GM12801 (cell line): ENCODE measurements around the gene COL9A3.

Experiments used
- CTCF ChIP-seq: IDR thresholded peaks from one replicate; pipeline ENCODE4 v1.5.1; 2011; ENCODE audit warnings: control low read depth; ENCODE audit not compliant: insufficient read length; ENCODE audit errors: extremely low read depth

The COL9A3 gene

GRCh38 chr20:62829231-62830230, 12.7 kb downstream of the COL9A3 start:
- TF ChIP-seq CTCF: no peak

GRCh38 chr20:62830251-62830650, 13.4 kb downstream of the COL9A3 start:
- TF ChIP-seq CTCF: no peak

- TF ChIP-seq CTCF: no peak
Observed at GRCh38 chr20:62830821-62831220, 14.0 kb downstream of the COL9A3 start.

- no peak for TF ChIP-seq CTCF
Observed at GRCh38 chr20:62831361-62831788, 14.5 kb downstream of the COL9A3 start.

- TF ChIP-seq CTCF: no peak
Observed at GRCh38 chr20:62831854-62832211, 15.0 kb downstream of the COL9A3 start.

- no peak for TF ChIP-seq CTCF
Observed at GRCh38 chr20:62832212-62832922, 15.5 kb downstream of the COL9A3 start.

- TF ChIP-seq CTCF: no peak
Observed at GRCh38 chr20:62832951-62833391, 16.1 kb downstream of the COL9A3 start.
